GM21390 (cell line): ENCODE measurements around the gene DLGAP1.

Experiments used
- ATAC-seq: cut with Tn5 transposase; IDR thresholded peaks from one replicate; pipeline ENCODE4 v1.9.1; 2021; ENCODE audit not compliant: unreplicated experiment

The DLGAP1 gene

GRCh38 chr18:3906116-3906750, 548.9 kb downstream of the DLGAP1 start:
- no peak for ATAC-seq

GRCh38 chr18:3903337-3903736, 551.8 kb downstream of the DLGAP1 start:
- no peak for ATAC-seq

GRCh38 chr18:3902676-3903075, 552.4 kb downstream of the DLGAP1 start:
- no peak for ATAC-seq

GRCh38 chr18:3901811-3902210, 553.3 kb downstream of the DLGAP1 start:
- ATAC-seq, result no peak

- no peak for ATAC-seq
Measured at GRCh38 chr18:3901042-3901441, 554.1 kb downstream of the DLGAP1 start.

GRCh38 chr18:3900327-3900726, 554.8 kb downstream of the DLGAP1 start:
- no peak for ATAC-seq

GRCh38 chr18:3898861-3899613, 556.1 kb downstream of the DLGAP1 start:
- no peak for ATAC-seq

GRCh38 chr18:3892152-3892551, 563.0 kb downstream of the DLGAP1 start:
- ATAC-seq, result no peak

GRCh38 chr18:3891245-3891644, 563.9 kb downstream of the DLGAP1 start:
- ATAC-seq, result no peak

GRCh38 chr18:3889803-3890202, 565.3 kb downstream of the DLGAP1 start:
- ATAC-seq, result no peak

GRCh38 chr18:3889121-3889520, 566.0 kb downstream of the DLGAP1 start:
- ATAC-seq, result no peak

GRCh38 chr18:3886575-3887322, 568.4 kb downstream of the DLGAP1 start:
- ATAC-seq, result no peak

GRCh38 chr18:3885209-3885792, 569.8 kb downstream of the DLGAP1 start:
- ATAC-seq, result peak; percentile 55

- no peak for ATAC-seq
Measured at GRCh38 chr18:3879836-3880120, 575.3 kb downstream of the DLGAP1 start.

- ATAC-seq, result no peak
Measured at GRCh38 chr18:3879114-3879835, 575.8 kb downstream of the DLGAP1 start.

- no peak for ATAC-seq
Measured at GRCh38 chr18:3878401-3878800, 576.7 kb downstream of the DLGAP1 start.

- no peak for ATAC-seq
Measured at GRCh38 chr18:3877678-3878077, 577.4 kb downstream of the DLGAP1 start.

- ATAC-seq, result no peak
Measured at GRCh38 chr18:3875961-3876360, 579.1 kb downstream of the DLGAP1 start.

GRCh38 chr18:3875376-3875775, 579.7 kb downstream of the DLGAP1 start:
- no peak for ATAC-seq

- ATAC-seq, result no peak
Measured at GRCh38 chr18:3874581-3874980, 580.5 kb downstream of the DLGAP1 start.

- no peak for ATAC-seq
Measured at GRCh38 chr18:3874125-3874524, 581.0 kb downstream of the DLGAP1 start.
